Measurements from ENCODE around the gene CCL21.

The CCL21 gene

GRCh38 chr9:34675048-34675714, 34.8 kb downstream of the CCL21 start:
- in situ Hi-C loops (cut with MboI; ENCODE audit: low sequenced_read_pairs), result no loop called here

- in situ Hi-C loops (cut with MboI; ENCODE audit: low sequenced_read_pairs), result no loop called here
These were observed 35.5 kb downstream of the CCL21 start for GRCh38 chr9:34674440-34674839.

- in situ Hi-C loops (cut with MboI; ENCODE audit: low sequenced_read_pairs), result no loop called here
These were observed 38.6 kb downstream of the CCL21 start for GRCh38 chr9:34671307-34671706.

- in situ Hi-C loops (cut with MboI; ENCODE audit: low sequenced_read_pairs), result loop anchor here (10.0 kb wide), 1 partner anchor 65 kb away; no protein-coding TSS in a partner anchor
These were observed 40.0 kb downstream of the CCL21 start for GRCh38 chr9:34669809-34670562.

- in situ Hi-C loops (cut with MboI; ENCODE audit: low sequenced_read_pairs), result loop anchor here (10.0 kb wide), 1 partner anchor 61 kb away; no protein-coding TSS in a partner anchor
These were observed 44.3 kb downstream of the CCL21 start for GRCh38 chr9:34665381-34666250.

- in situ Hi-C loops (cut with MboI; ENCODE audit: low sequenced_read_pairs), result loop anchor here (10.0 kb wide), 1 partner anchor 60 kb away; no protein-coding TSS in a partner anchor
These were observed 44.9 kb downstream of the CCL21 start for GRCh38 chr9:34665067-34665380.

GRCh38 chr9:34664281-34665066, 45.5 kb downstream of the CCL21 start:
- in situ Hi-C loops (cut with MboI; ENCODE audit: low sequenced_read_pairs), result loop anchor here (10.0 kb wide), 1 partner anchor 60 kb away; no protein-coding TSS in a partner anchor

GRCh38 chr9:34663303-34663605, 46.7 kb downstream of the CCL21 start:
- in situ Hi-C loops (cut with MboI; ENCODE audit: low sequenced_read_pairs), result loop anchor here (10.0 kb wide), 1 partner anchor 58 kb away; no protein-coding TSS in a partner anchor

- in situ Hi-C loops (cut with MboI; ENCODE audit: low sequenced_read_pairs), result loop anchor here (10.0 kb wide), 1 partner anchor 58 kb away; no protein-coding TSS in a partner anchor
These were observed 47.2 kb downstream of the CCL21 start, which contains the start of gene CCL27 for GRCh38 chr9:34662526-34663302. CCL27 (minus strand) TSS chr9:34662657; CDS start chr9:34662633, 24 bp downstream.

GRCh38 chr9:34659592-34660253, 50.2 kb downstream of the CCL21 start:
- in situ Hi-C loops (cut with MboI; ENCODE audit: low sequenced_read_pairs), result loop anchor here (10.0 kb wide), 1 partner anchor 55 kb away; no protein-coding TSS in a partner anchor
